RWPE2 (cell line): ENCODE measurements around the gene MRM2.

Experiments used
- ATAC-seq: fragments of 200-7000 bp; cut with Tn5 transposase; 3 replicates; pipeline ENCODE4 v1.9.1; 2021; ENCODE audit warnings: low read depth
- DNase-seq: peaks from one replicate; pipeline ENCODE4 v3.0.0-alpha.2; 2020; ENCODE audit warnings: low spot score
- H3K27ac ChIP-seq: fragments of 450-650 bp; 2 replicates; pipeline ENCODE4 v1.5.1; 2017; ENCODE audit warnings: mild to moderate bottlenecking; ENCODE audit not compliant: poor library complexity, severe bottlenecking
- H3K27me3 ChIP-seq: fragments of 250-450 bp; sonication (Bioruptor Pico); 2 replicates; pipeline ENCODE4 v1.5.1; 2021; ENCODE audit warnings: mild to moderate bottlenecking, moderate library complexity; ENCODE audit not compliant: insufficient read depth, poor library complexity, severe bottlenecking
- H3K36me3 ChIP-seq: fragments of 250-450 bp; sonication (Bioruptor Pico); 2 replicates; pipeline ENCODE4 v1.5.1; 2020; ENCODE audit warnings: low read depth, mild to moderate bottlenecking, moderate library complexity
- H3K4me1 ChIP-seq: fragments of 250-450 bp; sonication (Bioruptor Pico); 2 replicates; pipeline ENCODE4 v1.5.1; 2021; ENCODE audit warnings: mild to moderate bottlenecking, moderate library complexity; ENCODE audit not compliant: insufficient read depth, poor library complexity, severe bottlenecking
- H3K4me3 ChIP-seq: fragments of 250-450 bp; sonication (Bioruptor Pico); 2 replicates; pipeline ENCODE4 v1.5.1; 2021; ENCODE audit warnings: mild to moderate bottlenecking, moderate library complexity; ENCODE audit not compliant: severe bottlenecking
- H3K9me3 ChIP-seq: fragments of 250-450 bp; sonication (Bioruptor Pico); 2 replicates; pipeline ENCODE4 v1.5.1; 2021; ENCODE audit warnings: mild to moderate bottlenecking, moderate library complexity; ENCODE audit not compliant: severe bottlenecking
- TF ChIP-seq, protein P1 (sequence below): fragments of 450-650 bp; IDR thresholded peaks from one replicate; pipeline ENCODE4 v1.5.1; 2017; ENCODE audit warnings: mild to moderate bottlenecking, moderate library complexity; ENCODE audit not compliant: poor library complexity, severe bottlenecking

Gene MRM2

DNA sequence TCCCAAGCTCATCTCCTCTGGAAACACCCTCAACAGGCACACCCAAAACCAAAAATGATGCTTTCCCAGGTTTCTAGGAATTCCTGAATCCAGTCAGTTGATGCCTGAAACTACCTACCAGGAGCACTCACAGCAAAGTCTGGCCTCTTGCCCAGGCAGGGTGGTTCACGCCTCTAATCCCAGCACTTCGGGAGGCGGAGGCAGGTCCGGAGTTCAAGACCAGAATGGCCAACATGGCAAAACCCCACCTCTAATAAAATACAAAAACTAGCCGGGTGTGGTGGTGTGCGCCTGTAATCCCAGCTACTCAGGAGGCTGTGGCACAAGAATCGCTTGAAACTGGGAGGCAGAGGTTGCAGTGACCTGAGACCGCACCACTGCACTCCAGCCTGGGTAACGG lies 11.1 kb downstream of the MRM2 start:
- H3K9me3 ChIP-seq: no peaks in the 10 kb centered on the region
- no peaks in the 10 kb centered on the region for H3K27me3 ChIP-seq
- H3K4me1 ChIP-seq: peaks cover 10% of the 10 kb centered on the region
- no peak overlapping the region for H3K27ac ChIP-seq
- peaks cover 45% of the 10 kb centered on the region for H3K36me3 ChIP-seq
- DNase-seq (no peak), ATAC-seq (no peak)
- TF ChIP-seq, protein P1, sequence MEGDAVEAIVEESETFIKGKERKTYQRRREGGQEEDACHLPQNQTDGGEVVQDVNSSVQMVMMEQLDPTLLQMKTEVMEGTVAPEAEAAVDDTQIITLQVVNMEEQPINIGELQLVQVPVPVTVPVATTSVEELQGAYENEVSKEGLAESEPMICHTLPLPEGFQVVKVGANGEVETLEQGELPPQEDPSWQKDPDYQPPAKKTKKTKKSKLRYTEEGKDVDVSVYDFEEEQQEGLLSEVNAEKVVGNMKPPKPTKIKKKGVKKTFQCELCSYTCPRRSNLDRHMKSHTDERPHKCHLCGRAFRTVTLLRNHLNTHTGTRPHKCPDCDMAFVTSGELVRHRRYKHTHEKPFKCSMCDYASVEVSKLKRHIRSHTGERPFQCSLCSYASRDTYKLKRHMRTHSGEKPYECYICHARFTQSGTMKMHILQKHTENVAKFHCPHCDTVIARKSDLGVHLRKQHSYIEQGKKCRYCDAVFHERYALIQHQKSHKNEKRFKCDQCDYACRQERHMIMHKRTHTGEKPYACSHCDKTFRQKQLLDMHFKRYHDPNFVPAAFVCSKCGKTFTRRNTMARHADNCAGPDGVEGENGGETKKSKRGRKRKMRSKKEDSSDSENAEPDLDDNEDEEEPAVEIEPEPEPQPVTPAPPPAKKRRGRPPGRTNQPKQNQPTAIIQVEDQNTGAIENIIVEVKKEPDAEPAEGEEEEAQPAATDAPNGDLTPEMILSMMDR: no peak
- no peak overlapping the region for H3K4me3 ChIP-seq

DNA sequence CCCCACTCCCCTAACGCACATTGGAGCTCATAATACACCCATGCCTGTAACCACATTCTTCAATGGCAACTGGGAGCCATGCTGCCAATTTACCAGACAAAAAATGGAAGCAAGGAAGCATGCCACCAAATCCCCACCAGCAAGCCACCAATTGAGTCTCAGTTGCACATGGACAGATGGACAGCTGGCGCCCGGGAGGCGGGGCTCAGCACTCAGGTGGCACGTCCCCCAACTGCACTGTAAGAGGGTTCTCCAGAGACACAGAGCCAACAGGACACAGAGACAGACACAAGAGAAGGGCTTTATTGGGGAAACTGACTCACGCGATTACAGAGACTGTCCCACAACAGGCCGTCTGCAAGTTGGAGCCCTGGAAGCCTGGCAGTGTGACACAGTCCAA lies 11.8 kb downstream of the MRM2 start:
- no peak for DNase-seq
- Histone ChIP-seq H3K4me1 (peaks cover 17% of the 10 kb centered on the region), H3K4me3 (no peak overlapping the region), H3K27ac (no peak overlapping the region), H3K36me3 (peaks cover 45% of the 10 kb centered on the region), H3K27me3 (no peaks in the 10 kb centered on the region), H3K9me3 (no peaks in the 10 kb centered on the region)
- no peak for ATAC-seq
- TF ChIP-seq, protein P1: no peak

DNA sequence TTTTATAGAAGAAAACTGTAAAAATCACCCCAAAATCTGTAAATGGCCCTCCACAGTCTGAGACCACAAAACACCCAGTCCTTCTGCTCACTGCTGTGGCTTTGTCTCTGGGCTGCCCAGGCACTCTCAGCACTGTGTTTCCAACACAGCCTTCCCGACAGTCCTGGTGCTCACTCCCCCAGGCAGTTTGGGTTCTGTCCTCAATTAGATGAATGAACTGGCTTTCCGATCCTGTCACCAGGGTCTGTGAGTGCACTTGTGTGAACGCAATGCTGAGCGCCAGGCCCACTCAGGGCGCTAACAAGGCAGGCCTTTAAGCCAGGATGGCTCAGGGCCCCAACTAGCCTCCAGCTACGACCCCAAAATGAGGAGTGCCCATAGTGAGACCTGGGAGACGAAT lies 12.5 kb downstream of the MRM2 start:
- no peak for DNase-seq
- Histone ChIP-seq H3K36me3 (peaks cover 41% of the 10 kb centered on the region), H3K27ac (no peak overlapping the region), H3K9me3 (no peaks in the 10 kb centered on the region), H3K4me3 (no peak overlapping the region), H3K27me3 (no peaks in the 10 kb centered on the region), H3K4me1 (peaks cover 23% of the 10 kb centered on the region)
- ATAC-seq: no peak
- TF ChIP-seq, protein P1: no peak

DNA sequence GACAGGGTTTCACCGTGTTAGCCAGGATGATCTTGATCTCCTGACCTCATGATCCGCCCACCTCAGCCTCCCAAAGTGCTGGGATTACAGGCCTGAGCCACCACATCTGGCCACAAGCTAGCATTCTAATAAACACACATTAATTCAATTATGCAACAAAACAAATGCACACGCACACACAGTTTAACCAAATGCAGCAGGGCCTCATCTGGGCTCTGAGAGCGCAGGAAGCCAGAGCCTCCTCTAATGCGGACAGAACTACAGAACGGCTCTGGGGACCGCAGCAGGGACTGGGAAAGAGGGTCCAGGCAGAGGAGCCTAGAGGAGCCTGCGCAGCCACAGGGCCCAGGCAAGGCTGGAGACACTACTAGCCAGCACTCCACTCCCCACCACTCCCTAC lies 13.1 kb downstream of the MRM2 start:
- TF ChIP-seq, protein P1: no peak
- H3K4me3 ChIP-seq: no peak overlapping the region
- ATAC-seq: no peak
- peaks cover 23% of the 10 kb centered on the region for H3K4me1 ChIP-seq
- H3K27ac ChIP-seq: no peak overlapping the region
- no peaks in the 10 kb centered on the region for H3K9me3 ChIP-seq
- H3K27me3 ChIP-seq: no peaks in the 10 kb centered on the region
- no peak for DNase-seq
- H3K36me3 ChIP-seq: peaks cover 41% of the 10 kb centered on the region

DNA sequence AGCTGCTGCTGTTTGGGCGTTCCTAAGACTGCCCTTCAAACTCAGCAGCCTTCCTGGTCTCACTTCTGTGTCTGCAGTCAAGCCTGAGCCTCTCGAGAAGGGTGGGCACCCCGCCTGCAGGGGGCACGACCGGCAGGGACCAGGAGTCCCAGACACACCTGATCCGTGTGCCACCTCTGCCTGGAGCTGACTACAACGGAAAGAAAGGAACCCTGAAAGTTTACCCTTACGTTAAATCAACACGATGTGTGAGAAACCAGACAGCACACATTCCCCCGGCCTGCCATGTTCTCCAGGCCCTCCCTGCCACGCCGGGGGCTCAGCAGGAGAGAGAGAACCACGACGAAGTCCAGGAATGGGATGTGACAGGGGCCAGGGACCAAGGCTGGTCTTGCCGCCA lies 14.3 kb downstream of the MRM2 start:
- no peak overlapping the region for H3K27ac ChIP-seq
- peaks cover 20% of the 10 kb centered on the region for H3K4me1 ChIP-seq
- DNase-seq: no peak
- no peaks in the 10 kb centered on the region for H3K27me3 ChIP-seq
- H3K36me3 ChIP-seq: peaks cover 46% of the 10 kb centered on the region
- TF ChIP-seq, protein P1: no peak
- no peaks in the 10 kb centered on the region for H3K9me3 ChIP-seq
- H3K4me3 ChIP-seq: no peak overlapping the region
- ATAC-seq: no peak
